GM18517 (cell line): Measurements from ENCODE around the gene RP9.

Experiments
- ATAC-seq: cut with Tn5 transposase; IDR thresholded peaks from one replicate; pipeline ENCODE4 v1.9.1; 2021; ENCODE audit warnings: mild to moderate bottlenecking, moderate library complexity; ENCODE audit not compliant: unreplicated experiment

Gene RP9

GRCh38 chr7:33066771-33067170 is 42.4 kb downstream of the RP9 start:
- no peak for ATAC-seq

- ATAC-seq, result no peak
Measured at GRCh38 chr7:33065981-33066380, 43.2 kb downstream of the RP9 start.

GRCh38 chr7:33062782-33063443 is 46.3 kb downstream of the RP9 start:
- peak; percentile 91 for ATAC-seq

- ATAC-seq, result peak; percentile 54
Measured at GRCh38 chr7:33062023-33062781, 47.0 kb downstream of the RP9 start, which contains the start of gene NT5C3A. Gene NT5C3A, minus strand, starts transcription at chr7:33062776. Its CDS starts 71 bp downstream, at chr7:33062705.

- no peak for ATAC-seq
Measured at GRCh38 chr7:33061282-33061937, 47.8 kb downstream of the RP9 start.

GRCh38 chr7:33059635-33060034 is 49.6 kb downstream of the RP9 start:
- ATAC-seq, result no peak

GRCh38 chr7:33055158-33055557 is 54.0 kb downstream of the RP9 start:
- ATAC-seq, result no peak

- ATAC-seq, result no peak
Measured at GRCh38 chr7:33054261-33054964, 54.8 kb downstream of the RP9 start.

GRCh38 chr7:33053721-33054120 is 55.5 kb downstream of the RP9 start:
- ATAC-seq, result no peak

GRCh38 chr7:33050535-33051318 is 58.5 kb downstream of the RP9 start:
- ATAC-seq, result peak; percentile 62

GRCh38 chr7:33048704-33049103 is 60.5 kb downstream of the RP9 start:
- no peak for ATAC-seq

GRCh38 chr7:33048257-33048656 is 60.9 kb downstream of the RP9 start:
- ATAC-seq, result no peak

GRCh38 chr7:33044986-33045385 is 64.2 kb downstream of the RP9 start:
- peak; percentile 40 for ATAC-seq
